MCF 10A (cell line): ENCODE measurements around the gene MRPS35. TPM values are rescaled to one million over a fixed set of nuclear protein-coding genes. Genes with fewer than 3 reads are reported as not detected.

Experiments
- BruUV-seq: library from RNA; stranded (reverse); fragments of 400-500 nt; replicated peaks from 2 replicates; lab custom pipeline; 2021; lab: Mats Ljungman, UMichigan
- CTCF ChIA-PET: fragments of 300-600 bp; sonication (Branson Sonifier 250); formaldehyde crosslinking; extraction: SDS; loops from one replicate; lab custom pipeline; 2021; ENCODE audit warnings: antibody characterized with exemption, inconsistent platforms; lab: Yijun Ruan, JAX
- POLR2A ChIA-PET: fragments of 300-600, 350-650 bp; sonication (Branson Sonifier 250); formaldehyde crosslinking; extraction: SDS; loops from one replicate; lab custom pipeline; 2020; ENCODE audit warnings: antibody characterized with exemption, inconsistent platforms; lab: Yijun Ruan, JAX
- DNase-seq: peaks from one replicate; pipeline ENCODE4 v3.0.0-alpha.2; 2018; ENCODE audit not compliant: unreplicated experiment
- H3K27ac Mint-ChIP-seq: one replicate; pipeline ENCODE4 v1.8.0; 2022; ENCODE audit warnings: mild to moderate bottlenecking, low read depth, mixed read lengths; ENCODE audit not compliant: unreplicated experiment
- H3K27me3 Mint-ChIP-seq: one replicate; pipeline ENCODE4 v1.8.0; 2022; ENCODE audit warnings: mixed read lengths; ENCODE audit not compliant: insufficient read depth, unreplicated experiment
- H3K36me3 Mint-ChIP-seq: one replicate; pipeline ENCODE4 v1.8.0; 2022; ENCODE audit warnings: mild to moderate bottlenecking, moderate library complexity, mixed read lengths; ENCODE audit not compliant: insufficient read depth, unreplicated experiment
- H3K4me1 Mint-ChIP-seq: one replicate; pipeline ENCODE4 v1.8.0; 2022; ENCODE audit warnings: mixed read lengths; ENCODE audit not compliant: insufficient read depth, unreplicated experiment
- H3K4me3 Mint-ChIP-seq: one replicate; pipeline ENCODE4 v1.8.0; 2022; ENCODE audit warnings: mild to moderate bottlenecking, moderate library complexity, mixed read lengths; ENCODE audit not compliant: unreplicated experiment
- H3K9me3 Mint-ChIP-seq: one replicate; pipeline ENCODE4 v1.8.0; 2022; ENCODE audit warnings: mixed read lengths; ENCODE audit not compliant: unreplicated experiment
- CTCF ChIP-seq: fragments of 200-600 bp; IDR thresholded peaks from one replicate; pipeline ENCODE4 v1.8.0; 2022; ENCODE audit warnings: antibody characterized with exemption, mild to moderate bottlenecking; ENCODE audit not compliant: unreplicated experiment
- intact Hi-C: fragments of 100-400 bp; cut with micrococcal nuclease; formaldehyde crosslinking; loops from 2 replicates; pipeline ENCODE4 v1.14.1; 2022
- total RNA-seq: library from RNA; stranded (reverse); gene quantifications from 2 replicates; pipeline ENCODE4 v1.2.3, GENCODE V29; 2022

Gene MRPS35
- total RNA-seq, 1 experiment from 2014 or later = 69.0 TPM

- ChIA-PET POLR2A (interaction anchor here (0.6 kb wide), 1 partner anchor 736 kb away, joined by 4 read pairs; no protein-coding TSS in a partner anchor), CTCF (interaction anchor here (0.6 to 2.2 kb wide), 3 partner anchors 19 to 31 kb away, joined by 3 to 6 read pairs (median 5); no protein-coding TSS in a partner anchor)
- no peaks in the 10 kb centered on the region for H3K27me3 Mint-ChIP-seq
- H3K9me3 Mint-ChIP-seq = no peaks in the 10 kb centered on the region
- peaks cover 68% of the 10 kb centered on the region for H3K36me3 Mint-ChIP-seq
- intact Hi-C loops = no loop called here
- H3K4me1 Mint-ChIP-seq = no peaks in the 10 kb centered on the region
- BruUV-seq = no TSS peak
- no peak for TF ChIP-seq CTCF
- no peak overlapping the region for H3K4me3 Mint-ChIP-seq
- no peak overlapping the region for H3K27ac Mint-ChIP-seq
- no peak for DNase-seq
These were observed 38.6 kb upstream of the MRPS35 start for GRCh38 chr12:27672051-27672450.

GRCh38 chr12:27672643-27673042 is 38.0 kb upstream of the MRPS35 start:
- TF ChIP-seq CTCF = no peak
- Mint-ChIP-seq H3K4me1 (no peaks in the 10 kb centered on the region), H3K4me3 (no peak overlapping the region), H3K27me3 (no peaks in the 10 kb centered on the region), H3K9me3 (no peaks in the 10 kb centered on the region), H3K27ac (no peak overlapping the region), H3K36me3 (peaks cover 68% of the 10 kb centered on the region)
- no peak for DNase-seq
- no TSS peak for BruUV-seq
- CTCF ChIA-PET = interaction anchor here (1.1 to 2.2 kb wide), 3 partner anchors 9 to 30 kb away, joined by 3 to 6 read pairs (median 5); no protein-coding TSS in a partner anchor
- intact Hi-C loops = no loop called here
- POLR2A ChIA-PET = interaction anchor here (0.6 kb wide), 1 partner anchor 736 kb away, joined by 4 read pairs; no protein-coding TSS in a partner anchor

GRCh38 chr12:27673101-27673718 is 37.4 kb upstream of the MRPS35 start:
- no peaks in the 10 kb centered on the region for H3K4me1 Mint-ChIP-seq
- intact Hi-C loops = no loop called here
- no peak overlapping the region for H3K4me3 Mint-ChIP-seq
- ChIA-PET POLR2A (interaction anchor here (0.5 to 1.2 kb wide), 2 partner anchors 338 to 863 kb away, joined by 3 read pairs; no protein-coding TSS in a partner anchor), CTCF (interaction anchor here (0.6 to 1.4 kb wide), 3 partner anchors 10 to 268 kb away, joined by 3 to 6 read pairs (median 4); no protein-coding TSS in a partner anchor)
- peaks cover 67% of the 10 kb centered on the region for H3K36me3 Mint-ChIP-seq
- no peak for TF ChIP-seq CTCF
- H3K27me3 Mint-ChIP-seq = no peaks in the 10 kb centered on the region
- no TSS peak for BruUV-seq
- H3K9me3 Mint-ChIP-seq = no peaks in the 10 kb centered on the region
- no peak overlapping the region for H3K27ac Mint-ChIP-seq
- DNase-seq = no peak

GRCh38 chr12:27674989-27675388 is 35.6 kb upstream of the MRPS35 start:
- Mint-ChIP-seq H3K9me3 (no peaks in the 10 kb centered on the region), H3K36me3 (peaks cover 72% of the 10 kb centered on the region), H3K4me1 (no peaks in the 10 kb centered on the region), H3K27ac (no peak overlapping the region), H3K4me3 (no peak overlapping the region), H3K27me3 (no peaks in the 10 kb centered on the region)
- no peak for DNase-seq
- POLR2A ChIA-PET = no interaction called here
- BruUV-seq = no TSS peak
- no peak for TF ChIP-seq CTCF
- CTCF ChIA-PET = interaction anchor here (0.5 to 0.6 kb wide), 3 partner anchors 13 to 548 kb away, joined by 3 to 4 read pairs (median 3); no protein-coding TSS in a partner anchor
- intact Hi-C loops = no loop called here
